Fibroblast of lung (primary cell): ENCODE measurements around the gene CGGBP1. TPM values are rescaled to one million over a fixed set of nuclear protein-coding genes. Genes with fewer than 3 reads are reported as not detected.

Experiments
- DNase-seq, 2 donors: peaks; one replicate each; pipeline versions ENCODE4 v3.0.0 to v3.0.0-alpha.2; 2010; ENCODE audit warnings: low read depth in 2 of 2
- H2AFZ ChIP-seq: 2 replicates; pipeline ENCODE4 v1.5.1; 2012; ENCODE audit warnings: low read length, control low read depth, inconsistent platforms
- H3K27ac ChIP-seq: 2 replicates; pipeline ENCODE4 v1.5.1; 2011; ENCODE audit warnings: low read length, control low read depth; ENCODE audit not compliant: insufficient read depth
- H3K27me3 ChIP-seq: 2 replicates; pipeline ENCODE4 v1.5.1; 2011; ENCODE audit warnings: mild to moderate bottlenecking, low read length; ENCODE audit not compliant: control insufficient read depth, insufficient read depth
- H3K36me3 ChIP-seq: 2 replicates; pipeline ENCODE4 v1.5.1; 2011; ENCODE audit warnings: low read length; ENCODE audit not compliant: control insufficient read depth, insufficient read depth
- H3K4me1 ChIP-seq: 2 replicates; pipeline ENCODE4 v1.5.1; 2011; ENCODE audit warnings: low read length; ENCODE audit not compliant: control insufficient read depth, insufficient read depth; ENCODE audit errors: extremely low read depth
- H3K4me2 ChIP-seq: 2 replicates; pipeline ENCODE4 v1.5.1; 2011; ENCODE audit warnings: low read length, control low read depth; ENCODE audit not compliant: insufficient read depth; ENCODE audit errors: extremely low read depth
- H3K4me3 ChIP-seq, 4 experiments: fragments of 200-600 bp in 1 of 4; sonication (generic) in 1 of 4; replicated peaks in 1 of 4; 2 replicates each; pipeline ENCODE4 v1.5.1; 2011 to 2016; ENCODE audit warnings: low read length in 4 of 4, low read depth in 3 of 4, mild to moderate bottlenecking in 3 of 4, control low read depth in 2 of 4, inconsistent platforms in 1 of 4, mixed read lengths in 1 of 4; ENCODE audit not compliant: insufficient read depth in 1 of 4; ENCODE audit errors: control extremely low read depth in 1 of 4
- H3K79me2 ChIP-seq: 2 replicates; pipeline ENCODE4 v1.5.1; 2012; ENCODE audit warnings: mild to moderate bottlenecking, low read length, inconsistent platforms; ENCODE audit not compliant: control insufficient read depth, insufficient read depth
- H3K9ac ChIP-seq: 2 replicates; pipeline ENCODE4 v1.5.1; 2011; ENCODE audit warnings: mild to moderate bottlenecking, low read length, control low read depth; ENCODE audit not compliant: insufficient read depth
- H3K9me3 ChIP-seq: 2 replicates; pipeline ENCODE4 v1.5.1; 2012; ENCODE audit warnings: low read depth, low read length; ENCODE audit not compliant: control insufficient read depth, insufficient read depth
- H4K20me1 ChIP-seq: 2 replicates; pipeline ENCODE4 v1.5.1; 2011; ENCODE audit warnings: low read length; ENCODE audit not compliant: control insufficient read depth, insufficient read depth; ENCODE audit errors: extremely low read depth
- EZH2 ChIP-seq: IDR thresholded peaks from 2 replicates; pipeline ENCODE4 v1.5.1; 2012; ENCODE audit warnings: low read length, control low read depth, mild to moderate bottlenecking; ENCODE audit errors: missing control alignments
- polyA plus RNA-seq, 2 donors: library from polyadenylated mRNA; depleted of rRNA in 1 of 2; stranded (reverse) in 1 of 2; unstranded in 1 of 2; fragments of >200 nt; gene quantifications; 2 replicates each; pipeline ENCODE4 v1.2.1, GENCODE V29; 2011 to 2012; ENCODE audit warnings: missing spikeins in 1 of 2
- total RNA-seq: library from RNA; depleted of rRNA; stranded (reverse); fragments of >200 nt; gene quantifications from 2 replicates; pipeline ENCODE4 v1.2.1, GENCODE V29; 2014
- TF ChIP-seq, protein P1 (sequence below), 2 donors: IDR thresholded peaks in 1 of 2; conservative IDR thresholded peaks in 1 of 2; 1 replicate in 1 of 2; 2 replicates in 1 of 2; pipeline ENCODE4 v1.5.1; 2011 to 2012; ENCODE audit warnings: low read length in 2 of 2, control low read depth in 1 of 2, inconsistent platforms in 1 of 2, low read depth in 1 of 2, mild to moderate bottlenecking in 1 of 2

Gene CGGBP1
- total and polyA plus RNA-seq, 2 donors (not counting 1 experiment from before 2014, with no cell fraction given), result 70.8 to 71.0 TPM

DNA sequence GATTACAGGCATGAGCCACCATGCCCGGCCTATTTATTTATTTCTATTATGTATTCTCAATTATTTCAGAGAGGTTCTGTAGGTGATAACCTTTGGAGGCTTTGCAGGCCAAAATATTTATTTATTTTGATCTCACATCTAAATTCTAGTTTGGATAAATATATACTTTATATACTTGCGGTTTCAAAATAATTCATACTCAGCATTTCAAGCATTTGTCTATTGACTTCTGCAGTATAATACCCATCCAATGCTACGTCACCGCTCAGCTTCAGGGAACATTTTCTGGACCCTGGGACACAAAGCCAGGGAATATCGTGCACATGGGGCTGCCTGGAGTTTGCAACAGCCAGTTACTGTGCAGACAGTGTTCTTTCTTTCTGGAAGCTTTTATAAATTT is 22.6 kb downstream of the CGGBP1 start:
- Histone ChIP-seq H3K79me2 (no peaks in the 10 kb centered on the region), H3K4me1 (no peaks in the 10 kb centered on the region), H2AFZ (no peak overlapping the region), H4K20me1 (no peaks in the 10 kb centered on the region), H3K36me3 (no peaks in the 10 kb centered on the region), H3K27me3 (no peaks in the 10 kb centered on the region), H3K4me2 (no peak overlapping the region), H3K9me3 (no peaks in the 10 kb centered on the region), H3K27ac (no peak overlapping the region), H3K9ac (no peak overlapping the region), H3K4me3 (no peak overlapping the region)
- DNase-seq, result no peak
- no peak for TF ChIP-seq EZH2
- TF ChIP-seq, protein P1, sequence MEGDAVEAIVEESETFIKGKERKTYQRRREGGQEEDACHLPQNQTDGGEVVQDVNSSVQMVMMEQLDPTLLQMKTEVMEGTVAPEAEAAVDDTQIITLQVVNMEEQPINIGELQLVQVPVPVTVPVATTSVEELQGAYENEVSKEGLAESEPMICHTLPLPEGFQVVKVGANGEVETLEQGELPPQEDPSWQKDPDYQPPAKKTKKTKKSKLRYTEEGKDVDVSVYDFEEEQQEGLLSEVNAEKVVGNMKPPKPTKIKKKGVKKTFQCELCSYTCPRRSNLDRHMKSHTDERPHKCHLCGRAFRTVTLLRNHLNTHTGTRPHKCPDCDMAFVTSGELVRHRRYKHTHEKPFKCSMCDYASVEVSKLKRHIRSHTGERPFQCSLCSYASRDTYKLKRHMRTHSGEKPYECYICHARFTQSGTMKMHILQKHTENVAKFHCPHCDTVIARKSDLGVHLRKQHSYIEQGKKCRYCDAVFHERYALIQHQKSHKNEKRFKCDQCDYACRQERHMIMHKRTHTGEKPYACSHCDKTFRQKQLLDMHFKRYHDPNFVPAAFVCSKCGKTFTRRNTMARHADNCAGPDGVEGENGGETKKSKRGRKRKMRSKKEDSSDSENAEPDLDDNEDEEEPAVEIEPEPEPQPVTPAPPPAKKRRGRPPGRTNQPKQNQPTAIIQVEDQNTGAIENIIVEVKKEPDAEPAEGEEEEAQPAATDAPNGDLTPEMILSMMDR (conservative IDR thresholded peaks at IDR 0.05 in 1 of 2, IDR thresholded peaks at IDR 0.05 in 1 of 2; ENCODE audit: low read depth in 1 of 2, low read length in 2 of 2), result no peak

DNA sequence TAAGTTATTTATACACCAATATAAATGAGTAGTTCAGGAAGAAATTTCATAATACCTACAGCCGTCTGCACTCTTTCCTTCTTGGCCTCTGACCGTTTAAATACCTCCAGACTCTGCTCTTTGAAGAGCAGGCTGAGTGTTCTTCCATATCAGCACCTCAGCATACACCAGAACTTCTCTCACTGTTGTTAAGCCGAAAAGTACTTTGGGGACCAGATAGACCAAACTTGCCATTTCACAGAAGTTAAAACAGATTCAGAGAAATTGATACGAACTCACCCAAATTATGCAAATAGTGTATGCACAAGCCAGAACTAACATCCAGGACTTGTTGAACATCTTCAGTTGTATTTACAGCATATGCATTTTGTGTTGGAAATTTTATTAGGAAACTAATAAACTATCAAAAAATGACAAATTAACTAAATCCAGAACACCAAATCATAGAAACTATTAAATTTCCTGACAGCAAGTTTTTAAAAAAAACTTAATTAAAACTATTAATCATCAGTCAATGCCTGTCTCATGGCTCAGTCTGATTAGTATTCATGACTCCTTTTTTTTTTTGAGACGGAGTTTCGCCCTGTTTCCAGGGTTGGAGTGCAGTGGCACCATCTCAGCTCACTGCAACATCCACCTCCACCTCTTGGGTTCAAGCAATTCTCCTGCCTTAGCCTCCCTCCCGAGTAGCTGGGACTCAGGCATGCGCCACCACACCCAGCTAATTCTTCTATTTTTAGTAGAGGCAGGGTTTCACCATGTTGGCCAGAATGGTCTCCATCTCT is 24.1 kb downstream of the CGGBP1 start:
- no peak for DNase-seq
- no peaks in the 10 kb centered on the region for H3K4me1 ChIP-seq
- no peaks in the 10 kb centered on the region for H3K79me2 ChIP-seq
- H3K4me3 ChIP-seq, result no peak overlapping the region
- no peaks in the 10 kb centered on the region for H4K20me1 ChIP-seq
- H3K9ac ChIP-seq, result no peak overlapping the region
- TF ChIP-seq, protein P1 (conservative IDR thresholded peaks at IDR 0.05 in 1 of 2, IDR thresholded peaks at IDR 0.05 in 1 of 2; ENCODE audit: low read depth in 1 of 2, low read length in 2 of 2), result no peak
- no peak for TF ChIP-seq EZH2
- H3K27me3 ChIP-seq, result no peaks in the 10 kb centered on the region
- no peak overlapping the region for H3K27ac ChIP-seq
- H3K36me3 ChIP-seq, result no peaks in the 10 kb centered on the region
- no peak overlapping the region for H2AFZ ChIP-seq
- no peaks in the 10 kb centered on the region for H3K9me3 ChIP-seq
- no peak overlapping the region for H3K4me2 ChIP-seq

DNA sequence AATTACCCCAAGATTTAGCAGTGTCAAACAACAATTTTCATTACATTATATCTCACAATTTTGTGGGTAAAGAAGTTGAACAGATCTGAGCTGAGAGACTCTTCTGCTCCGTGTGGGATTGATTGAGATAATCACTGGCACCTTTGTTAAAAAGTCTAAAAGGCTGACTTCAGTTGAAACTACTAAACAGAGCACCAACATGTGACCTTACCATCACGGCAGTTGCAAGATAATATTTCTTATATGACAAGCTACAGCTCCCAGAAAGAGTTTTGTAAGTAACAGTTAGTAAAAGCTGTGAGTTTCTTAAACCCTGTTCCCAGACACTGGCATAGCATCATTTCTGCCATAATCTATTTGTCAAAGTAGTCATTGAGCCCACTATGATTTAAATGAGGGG is 25.0 kb downstream of the CGGBP1 start:
- H2AFZ ChIP-seq, result peak overlapping the region; percentile 37
- H3K4me1 ChIP-seq, result no peaks in the 10 kb centered on the region
- H3K9ac ChIP-seq, result no peak overlapping the region
- no peak for TF ChIP-seq EZH2
- TF ChIP-seq, protein P1 (conservative IDR thresholded peaks at IDR 0.05 in 1 of 2, IDR thresholded peaks at IDR 0.05 in 1 of 2; ENCODE audit: low read depth in 1 of 2, low read length in 2 of 2), result no peak
- H3K79me2 ChIP-seq, result no peaks in the 10 kb centered on the region
- no peak overlapping the region for H3K4me3 ChIP-seq
- H3K27ac ChIP-seq, result no peak overlapping the region
- H3K9me3 ChIP-seq, result no peaks in the 10 kb centered on the region
- no peak overlapping the region for H3K4me2 ChIP-seq
- no peaks in the 10 kb centered on the region for H4K20me1 ChIP-seq
- H3K27me3 ChIP-seq, result no peaks in the 10 kb centered on the region
- peak in 1 of 2 donors; percentile 3 for DNase-seq
- no peaks in the 10 kb centered on the region for H3K36me3 ChIP-seq
